Fibroblast of skin of left biceps (primary cell): Measurements from ENCODE around the gene FAM13C.

ENCODE experiments used
- DNase-seq, 2 experiments: peaks; one replicate each; pipeline ENCODE4 v3.0.0-alpha.2; 2013; ENCODE audit warnings: low read depth in 2 of 2

FAM13C gene

DNA sequence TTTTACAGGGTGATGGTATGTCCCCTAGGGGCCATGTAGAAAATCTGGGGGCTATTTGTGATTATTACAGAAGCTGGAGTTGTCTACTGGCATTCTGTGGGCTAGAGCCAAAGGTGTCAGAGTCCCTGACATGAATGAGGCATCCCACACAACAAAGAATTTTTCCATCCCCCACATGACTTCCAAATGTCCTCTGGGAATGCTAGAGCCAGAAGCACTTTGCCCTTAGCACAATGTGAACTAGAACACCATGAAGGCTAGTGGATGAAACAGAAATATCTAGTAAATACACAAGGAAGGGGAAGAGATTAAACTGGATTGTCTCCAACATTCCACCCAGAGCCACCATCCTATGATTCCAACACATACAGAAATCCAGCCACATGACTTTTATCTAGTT, 46.9 kb downstream of the FAM13C start:
- DNase-seq: no peak

DNA sequence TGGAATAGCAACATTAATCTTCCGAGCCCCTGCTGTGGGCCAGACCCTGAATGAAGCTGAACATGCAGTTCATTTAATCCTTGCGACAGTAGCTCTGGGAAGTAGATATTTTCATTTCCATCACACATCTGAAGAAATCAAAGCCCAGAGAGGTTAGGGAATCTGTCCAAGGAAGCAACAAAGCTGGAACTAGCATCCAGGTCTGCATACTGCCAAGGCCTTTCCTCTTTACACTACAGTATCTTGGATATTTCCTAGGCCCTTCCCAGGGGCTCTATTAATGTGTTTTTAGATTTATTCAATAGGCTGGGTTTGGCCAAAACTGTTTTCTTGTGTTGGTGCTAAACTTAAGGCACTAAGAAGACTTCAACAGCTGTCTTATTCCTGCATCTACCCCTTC, 48.1 kb downstream of the FAM13C start:
- DNase-seq: no peak

DNA sequence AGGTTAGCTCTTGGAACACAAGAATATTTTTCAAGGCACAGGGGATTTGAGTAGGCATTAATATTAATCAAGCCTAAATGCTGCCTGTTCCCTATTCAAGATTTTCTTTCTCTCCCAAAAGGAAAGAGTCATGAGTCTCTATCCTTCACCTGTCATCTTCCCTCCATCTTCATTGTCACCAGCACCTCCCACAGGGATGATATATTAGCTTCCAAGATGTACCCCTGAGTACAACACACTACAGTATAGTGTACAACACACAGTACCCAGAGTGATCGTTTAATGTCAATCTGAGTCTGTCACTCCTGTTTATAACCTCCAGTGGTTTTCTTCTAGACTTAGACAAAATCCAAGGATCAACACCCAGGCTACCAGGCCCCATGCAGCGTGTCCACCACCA, 50.1 kb downstream of the FAM13C start:
- no peak for DNase-seq

DNA sequence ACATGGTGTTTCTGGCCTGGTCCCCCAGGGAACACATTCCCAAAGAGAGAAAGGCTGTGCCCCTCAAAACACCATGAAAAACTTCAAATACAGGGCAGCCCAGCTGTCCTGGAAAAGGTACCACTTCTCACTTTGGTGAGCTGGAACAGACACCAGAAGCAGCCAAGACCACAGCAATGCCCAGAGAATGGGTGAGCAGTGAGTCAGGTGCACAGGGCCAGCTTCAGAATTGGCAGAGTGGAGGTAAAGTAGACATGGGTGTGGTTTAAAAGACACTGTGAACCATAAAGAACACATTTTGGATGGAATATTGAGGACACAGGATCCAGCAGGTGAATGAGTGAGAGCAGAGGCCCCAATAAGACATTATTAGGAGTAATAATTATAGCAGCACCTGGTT, 51.3 kb downstream of the FAM13C start:
- DNase-seq: no peak

DNA sequence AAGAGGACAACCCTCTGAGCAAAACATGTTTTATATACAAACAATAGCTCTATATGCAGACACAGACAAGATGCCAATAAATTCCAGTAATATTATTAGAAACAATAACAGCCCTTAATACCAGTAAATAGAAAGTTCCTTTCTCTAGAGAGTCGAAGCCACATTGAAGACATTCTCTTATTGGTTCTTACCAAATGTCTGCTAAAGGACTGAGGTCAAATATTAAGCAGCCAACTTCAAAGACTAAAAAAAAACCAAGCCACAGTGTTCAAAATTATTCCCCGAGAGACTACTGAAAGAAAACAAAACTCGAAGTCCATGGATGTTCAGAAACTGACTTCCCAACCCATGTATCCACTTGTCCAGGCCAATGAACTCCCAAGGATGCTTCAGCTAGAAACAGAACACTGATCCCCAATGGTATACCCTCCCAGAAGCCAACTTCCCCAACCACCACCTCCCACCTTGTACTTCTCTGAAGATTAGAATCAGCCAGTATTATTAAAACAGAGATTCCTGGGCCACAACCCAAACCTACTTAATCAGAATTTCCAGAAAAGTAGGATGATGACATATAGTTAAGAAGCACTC, 51.9 kb downstream of the FAM13C start:
- no peak for DNase-seq

DNA sequence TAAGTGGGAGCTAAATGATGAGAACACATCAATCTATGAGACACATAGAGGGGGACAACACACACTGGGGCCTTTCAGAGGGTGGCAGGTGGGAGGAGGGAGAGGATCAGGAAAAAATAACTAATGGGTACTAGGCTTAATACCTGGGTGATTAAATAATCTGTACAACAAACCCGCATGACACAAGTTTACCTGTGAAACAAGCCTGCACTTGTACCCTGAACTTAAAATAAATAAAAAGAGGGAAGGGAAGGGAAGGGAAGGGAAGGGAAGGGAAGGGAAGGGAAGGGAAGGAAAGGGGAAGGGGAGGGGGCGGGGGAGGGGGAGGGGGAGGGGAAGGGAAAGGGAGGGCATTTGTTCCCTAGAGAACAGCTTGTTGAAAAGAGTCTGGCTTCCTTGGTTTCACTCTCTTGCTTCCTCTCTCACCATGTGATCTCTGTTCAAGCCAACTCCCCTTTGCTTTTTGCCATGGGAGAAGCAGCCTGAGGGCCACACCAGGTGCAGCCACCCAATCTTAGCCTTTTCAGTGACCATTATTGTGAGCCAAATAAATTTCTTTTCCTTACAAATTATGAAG, 57.7 kb downstream of the FAM13C start:
- no peak for DNase-seq

DNA sequence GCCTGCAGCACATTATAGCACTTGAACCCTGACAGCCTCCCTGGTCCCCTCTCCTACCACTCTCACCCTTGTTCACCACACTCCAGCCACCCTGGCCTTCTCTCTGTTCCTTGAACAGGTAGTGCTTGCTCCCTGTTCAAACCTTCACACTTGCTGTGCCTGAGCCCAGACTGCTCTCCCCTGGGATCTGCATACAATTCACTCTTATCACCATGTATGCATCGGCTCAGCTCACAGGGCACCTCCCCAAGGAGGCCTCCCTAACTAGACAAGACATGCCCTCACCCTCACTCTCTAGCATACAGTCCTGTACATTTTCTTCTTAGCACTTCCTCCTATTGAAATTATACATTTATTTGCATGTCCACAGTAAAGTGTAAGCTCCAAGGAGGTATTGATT, 59.3 kb downstream of the FAM13C start:
- DNase-seq: no peak

DNA sequence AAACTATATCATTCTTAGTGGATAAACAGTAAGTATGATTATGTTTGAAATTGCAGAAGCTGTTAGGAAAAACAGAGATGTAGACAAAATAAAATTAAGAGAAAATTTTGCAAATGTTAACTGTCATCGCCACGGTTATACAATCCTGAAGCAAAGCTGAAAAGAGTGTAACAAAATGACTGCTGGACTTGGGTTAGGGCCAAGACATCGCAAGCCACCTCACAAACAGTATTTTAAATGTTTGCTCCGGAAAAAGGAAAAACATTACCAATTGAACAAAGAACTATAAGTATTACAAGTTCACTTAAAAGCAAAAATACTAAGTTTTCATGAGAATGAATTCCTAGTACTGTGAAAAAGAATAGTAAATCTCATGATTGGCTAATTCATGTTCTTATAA, 60.0 kb downstream of the FAM13C start:
- DNase-seq: no peak

DNA sequence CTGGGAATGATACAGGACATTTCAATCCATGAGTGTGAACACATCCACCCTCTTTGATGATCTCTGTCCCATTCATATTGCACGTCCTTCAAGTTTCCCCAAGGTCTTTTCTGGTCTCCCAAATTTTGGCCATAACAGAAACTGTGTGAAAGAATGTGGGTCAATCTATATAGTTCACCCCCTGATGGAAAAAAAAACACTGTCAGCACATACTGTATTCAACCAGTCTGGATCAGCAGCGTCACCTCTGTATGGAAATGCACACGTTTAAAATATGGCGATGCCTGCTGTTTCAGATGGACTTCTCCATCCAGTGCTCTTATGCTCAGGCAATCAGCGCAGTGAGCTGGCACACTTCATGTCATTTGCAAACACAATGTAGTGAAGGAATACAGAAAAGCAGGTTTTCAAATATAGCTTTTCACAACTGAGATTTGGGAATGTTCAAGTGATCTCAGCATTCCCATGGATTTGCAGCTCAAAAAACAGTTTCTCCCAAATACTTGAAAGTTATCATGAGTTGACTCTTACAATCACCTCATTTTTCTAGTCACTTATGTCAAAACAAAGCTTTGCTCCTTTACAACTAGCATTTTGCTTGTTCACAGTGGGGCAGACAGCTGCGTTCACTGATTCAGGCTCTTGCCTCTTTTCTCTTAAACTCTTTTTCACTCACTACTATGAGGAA, 61.1 kb downstream of the FAM13C start:
- no peak for DNase-seq

DNA sequence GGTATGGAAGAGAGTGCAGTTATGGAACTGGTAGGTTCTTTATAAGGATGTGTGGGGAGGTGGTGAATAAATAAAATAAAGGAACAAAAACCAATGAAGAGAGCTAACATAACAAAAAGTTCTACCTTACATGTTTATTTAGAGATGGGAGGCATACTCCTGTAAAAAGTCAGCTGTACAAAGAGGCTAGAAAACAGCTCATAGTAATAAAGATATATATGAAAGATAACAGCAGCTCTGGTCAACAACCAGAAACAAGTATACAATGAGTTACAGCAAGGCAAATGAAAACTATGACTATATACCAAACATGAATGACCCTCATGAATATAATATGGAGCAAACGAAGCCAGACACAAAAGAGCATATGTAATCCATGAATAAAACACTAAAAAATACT, 62.0 kb downstream of the FAM13C start:
- DNase-seq: no peak

DNA sequence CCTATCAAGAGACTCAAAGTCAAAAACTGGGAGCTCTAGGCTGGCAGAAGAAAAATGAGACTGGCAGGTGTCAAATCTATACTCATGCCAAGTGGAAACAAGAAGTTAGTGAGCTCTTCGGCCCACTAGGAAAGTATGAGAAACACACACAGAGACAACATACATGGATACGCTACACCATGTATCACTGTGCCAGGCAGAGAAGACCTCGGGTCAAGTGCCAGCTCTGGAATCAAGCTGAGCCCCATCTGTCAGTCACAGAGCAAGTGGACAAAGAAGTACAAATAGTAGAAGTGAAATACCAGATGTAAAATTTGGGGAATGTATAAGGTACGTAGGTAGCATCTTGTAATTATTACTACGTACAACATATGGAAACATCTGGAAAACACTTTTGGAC, 62.4 kb downstream of the FAM13C start:
- no peak for DNase-seq

DNA sequence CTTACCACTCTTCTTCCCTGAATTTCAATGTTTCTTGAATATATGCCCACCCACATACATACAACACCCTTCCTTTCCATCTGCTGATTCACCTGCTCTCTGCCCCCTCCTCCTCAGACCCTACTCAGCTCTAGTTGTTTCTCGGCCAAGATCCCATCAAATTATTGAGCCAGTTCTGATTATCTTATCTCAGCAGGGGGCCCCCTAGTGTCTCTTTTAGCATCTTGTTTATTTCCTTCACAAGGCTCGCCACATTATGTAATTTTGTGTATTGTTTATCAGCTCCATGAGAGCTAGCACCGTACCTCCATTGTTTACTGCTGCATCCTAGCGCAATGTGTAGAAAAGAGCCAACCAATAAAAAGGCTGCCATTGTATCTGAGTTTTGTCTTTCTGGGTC, 71.9 kb downstream of the FAM13C start:
- no peak for DNase-seq

DNA sequence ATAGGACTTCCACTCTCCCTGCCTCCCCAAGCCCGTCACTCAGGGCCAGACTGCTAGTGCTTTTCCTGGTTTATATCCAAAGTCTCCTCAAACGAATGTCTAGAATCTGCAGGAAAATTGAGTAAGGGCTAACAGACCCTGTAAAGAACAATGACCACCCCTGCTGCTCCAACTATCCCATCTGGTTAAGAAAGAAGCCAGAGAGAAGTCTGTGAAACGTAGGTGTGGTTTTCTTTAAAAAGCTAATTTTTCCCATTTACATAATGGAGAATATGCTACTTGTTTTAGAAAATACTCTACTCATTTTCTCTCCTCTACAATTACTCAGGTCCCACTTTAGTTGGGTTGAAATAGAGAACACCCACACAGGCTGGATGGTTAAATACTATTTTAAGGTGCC, 72.5 kb downstream of the FAM13C start:
- no peak for DNase-seq

DNA sequence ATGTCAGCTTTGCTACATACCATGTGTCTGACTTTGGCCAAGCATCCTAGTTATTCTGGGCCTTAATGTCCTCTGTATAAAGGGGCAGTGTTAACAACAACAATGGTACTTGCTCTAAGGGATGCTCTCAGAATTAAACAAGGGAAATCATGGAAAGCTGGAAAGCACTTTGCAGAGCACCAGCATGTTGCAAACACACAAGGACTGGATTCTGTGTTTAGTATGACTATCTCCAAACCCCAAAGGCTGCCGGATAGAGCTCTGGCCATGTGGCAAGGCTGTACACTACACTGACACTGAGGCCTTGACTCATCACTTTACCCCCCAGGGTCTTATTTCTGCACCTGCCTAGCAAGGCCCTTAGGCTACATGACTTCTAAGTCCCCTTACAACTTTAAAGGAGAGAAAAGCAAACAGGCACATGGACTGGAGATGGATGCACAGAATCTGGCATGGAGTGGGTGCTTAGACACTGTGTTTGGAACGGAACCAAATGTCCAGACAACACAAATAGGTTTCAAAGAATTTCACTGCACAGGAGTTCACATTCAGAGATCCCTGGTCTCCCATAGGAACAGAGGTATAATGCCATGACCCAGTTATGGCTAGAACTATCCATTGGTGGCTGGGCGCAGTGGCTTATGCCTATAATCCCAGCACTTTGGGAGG, 74.6 kb downstream of the FAM13C start:
- no peak for DNase-seq

DNA sequence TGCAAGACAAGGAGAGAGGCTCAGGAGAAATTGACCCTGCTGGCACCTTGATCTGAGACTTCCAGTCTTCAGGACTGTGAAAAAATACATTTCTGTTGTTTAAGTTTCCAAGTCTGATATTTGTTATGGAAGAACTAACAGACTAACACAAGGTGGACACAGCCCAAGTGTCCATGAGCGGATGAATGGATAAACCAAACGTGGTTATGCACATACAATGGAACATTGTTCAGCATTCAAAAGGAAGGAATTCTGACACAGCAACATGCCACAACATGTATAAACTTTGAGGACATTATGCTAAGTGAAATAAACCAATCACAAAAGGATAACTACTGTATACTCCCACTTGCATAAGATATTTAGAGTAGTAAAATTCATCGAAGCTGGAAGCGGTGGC, 76.5 kb downstream of the FAM13C start:
- no peak for DNase-seq

DNA sequence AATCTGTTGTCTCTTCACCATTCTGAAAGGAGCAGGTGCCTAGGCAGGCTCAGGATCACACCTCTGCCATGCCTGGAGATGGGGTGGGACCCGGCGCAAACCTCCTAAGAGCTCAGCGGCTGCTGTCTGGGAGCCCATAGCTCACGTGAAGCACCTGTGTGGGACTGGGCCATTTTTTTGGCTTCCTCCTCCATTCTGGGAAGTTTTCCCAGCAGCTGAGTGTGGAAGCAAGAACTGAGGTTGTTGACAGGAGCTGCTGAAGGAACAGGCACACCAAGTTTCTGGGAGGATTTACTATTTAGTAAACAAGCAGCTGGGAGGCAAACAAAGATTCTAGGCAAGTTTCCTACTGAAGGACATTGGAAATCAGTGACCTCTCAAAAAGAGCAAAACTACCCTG, 77.3 kb downstream of the FAM13C start:
- DNase-seq: no peak

DNA sequence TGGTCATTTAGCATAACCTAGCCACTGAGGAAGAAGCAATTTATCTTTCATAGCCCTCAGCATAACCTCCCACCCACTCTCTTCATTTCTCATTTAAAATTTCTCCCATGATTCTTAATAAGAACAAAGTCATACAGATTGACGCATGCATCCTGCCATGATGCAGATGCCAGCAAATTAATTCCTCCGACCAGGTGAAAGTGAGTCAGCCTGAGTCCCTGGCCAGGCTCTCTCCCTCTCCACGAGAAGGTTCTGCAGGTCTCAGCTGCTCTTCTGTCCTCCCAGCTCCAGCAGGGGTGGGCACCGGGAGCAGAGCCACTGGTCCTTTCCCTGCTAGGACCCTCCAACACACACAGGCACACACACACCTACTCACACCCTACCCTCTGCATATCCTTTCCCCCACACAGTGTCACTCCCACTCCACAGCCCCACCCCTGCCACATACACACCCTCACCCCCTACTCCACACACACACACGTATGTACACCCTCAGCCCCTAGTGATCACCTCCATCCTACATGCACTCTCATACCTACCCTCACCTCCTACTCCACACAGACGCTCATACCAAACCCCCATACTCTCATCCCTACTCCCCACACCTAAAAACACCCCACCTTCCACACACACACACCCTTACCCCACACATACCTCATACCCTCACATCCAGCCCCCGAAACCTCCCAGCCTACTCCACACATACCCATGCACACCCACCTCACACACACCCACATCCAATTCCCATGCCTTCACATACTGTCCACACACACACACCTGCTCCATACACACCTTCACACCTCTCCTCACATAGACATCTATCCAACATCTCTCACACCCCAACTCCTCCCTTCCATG, 78.0 kb downstream of the FAM13C start:
- DNase-seq: no peak

DNA sequence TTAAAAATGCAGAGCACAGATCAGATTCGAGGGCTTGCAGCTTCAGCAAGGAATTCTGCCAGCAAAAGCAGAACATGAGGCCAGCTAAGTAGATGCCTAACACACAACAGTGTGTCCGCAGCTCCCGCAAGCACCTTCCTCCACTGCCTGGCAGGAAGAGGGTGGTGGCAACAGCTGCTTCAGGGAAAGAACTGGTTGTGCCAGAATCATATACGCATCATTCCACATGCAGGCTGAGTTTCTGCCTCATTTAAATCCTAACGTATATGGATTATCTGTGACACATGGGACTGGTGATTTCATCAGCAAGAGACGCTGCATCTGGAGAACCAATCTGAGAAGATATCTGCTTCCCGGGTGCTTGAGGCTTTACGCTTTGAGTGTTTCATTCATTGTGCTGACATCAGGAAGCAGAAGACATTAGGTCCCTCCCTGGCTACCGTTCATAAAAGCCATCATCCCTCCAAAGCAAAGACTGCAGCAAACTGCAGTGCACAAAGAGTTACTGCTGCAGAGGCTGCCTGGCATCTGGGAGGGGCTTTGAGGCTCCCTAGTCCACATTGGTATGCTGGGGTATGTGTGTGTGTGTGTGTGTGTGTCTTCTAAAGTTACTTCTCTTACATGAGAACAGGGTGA, 78.8 kb downstream of the FAM13C start:
- DNase-seq: peak in 1 of 2 experiments; percentile 8

DNA sequence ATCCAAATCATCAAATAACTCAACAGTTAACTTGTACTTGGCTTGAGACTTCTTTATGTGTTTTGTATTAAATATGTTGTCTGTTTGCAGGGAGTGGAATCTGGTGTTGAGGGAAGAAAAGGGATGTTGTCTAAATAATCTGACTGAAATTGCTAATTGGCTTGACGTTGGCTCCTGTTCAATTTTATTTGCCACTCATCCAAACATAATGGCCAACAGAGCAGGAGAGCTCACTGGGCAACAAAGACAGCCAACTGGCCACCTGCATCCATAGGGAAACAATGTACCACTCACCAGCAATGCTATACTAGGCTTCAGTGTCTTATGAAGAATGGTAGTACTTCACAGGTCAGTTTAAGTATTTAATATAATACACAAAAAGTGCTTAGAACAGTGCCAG, 80.5 kb downstream of the FAM13C start:
- DNase-seq: no peak

DNA sequence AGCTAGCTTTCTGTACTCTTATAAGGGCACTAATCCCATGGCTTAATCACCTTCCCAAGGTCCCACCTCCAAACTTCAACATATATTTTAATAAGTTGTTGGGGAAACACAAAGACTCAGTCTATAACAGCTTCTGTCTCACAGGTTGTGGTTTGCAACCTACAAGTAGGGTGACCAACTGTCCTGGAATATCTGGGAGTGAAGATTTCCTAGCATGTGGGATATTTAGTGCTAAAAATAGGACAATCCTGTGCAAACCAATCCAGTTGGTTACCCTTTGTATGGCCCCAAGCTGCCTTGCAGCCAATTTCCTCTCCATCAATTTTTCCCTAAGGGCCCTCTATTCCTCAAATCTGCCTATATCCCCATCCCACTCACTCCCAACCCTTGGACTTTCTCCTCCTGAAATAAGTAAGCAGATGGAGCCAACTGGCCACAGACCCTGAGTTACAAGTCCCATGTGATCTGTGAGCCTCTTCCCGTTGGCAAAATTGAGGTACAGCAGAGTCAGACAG, 82.3 kb downstream of the FAM13C start:
- no peak for DNase-seq

DNA sequence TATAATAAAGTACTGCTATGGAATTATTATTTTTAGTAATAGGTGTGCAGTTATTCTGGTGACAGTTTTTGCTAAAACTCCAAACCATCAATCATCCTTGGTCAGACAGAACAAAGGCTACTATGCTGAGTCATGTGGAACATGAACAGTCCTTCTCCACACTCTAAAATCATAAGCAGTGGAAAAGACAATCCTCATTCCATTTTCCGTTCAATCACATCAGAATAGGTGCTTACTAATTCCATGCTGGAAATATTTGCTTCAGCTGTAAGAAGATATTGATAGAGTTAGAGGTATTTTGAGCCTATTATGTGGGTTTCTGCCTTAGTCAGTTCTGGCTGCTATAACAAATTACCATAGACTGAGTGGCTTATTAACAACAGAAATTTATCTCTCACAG, 82.9 kb downstream of the FAM13C start:
- no peak for DNase-seq
